CD4-positive, alpha-beta T cell treated with Interleukin-21 for 1 hour (primary cell): ENCODE results near the gene MED9.

Experiments used
- DNase-seq: peaks from one replicate; pipeline ENCODE4 v3.0.0-alpha.2; 2020

Gene MED9

DNA sequence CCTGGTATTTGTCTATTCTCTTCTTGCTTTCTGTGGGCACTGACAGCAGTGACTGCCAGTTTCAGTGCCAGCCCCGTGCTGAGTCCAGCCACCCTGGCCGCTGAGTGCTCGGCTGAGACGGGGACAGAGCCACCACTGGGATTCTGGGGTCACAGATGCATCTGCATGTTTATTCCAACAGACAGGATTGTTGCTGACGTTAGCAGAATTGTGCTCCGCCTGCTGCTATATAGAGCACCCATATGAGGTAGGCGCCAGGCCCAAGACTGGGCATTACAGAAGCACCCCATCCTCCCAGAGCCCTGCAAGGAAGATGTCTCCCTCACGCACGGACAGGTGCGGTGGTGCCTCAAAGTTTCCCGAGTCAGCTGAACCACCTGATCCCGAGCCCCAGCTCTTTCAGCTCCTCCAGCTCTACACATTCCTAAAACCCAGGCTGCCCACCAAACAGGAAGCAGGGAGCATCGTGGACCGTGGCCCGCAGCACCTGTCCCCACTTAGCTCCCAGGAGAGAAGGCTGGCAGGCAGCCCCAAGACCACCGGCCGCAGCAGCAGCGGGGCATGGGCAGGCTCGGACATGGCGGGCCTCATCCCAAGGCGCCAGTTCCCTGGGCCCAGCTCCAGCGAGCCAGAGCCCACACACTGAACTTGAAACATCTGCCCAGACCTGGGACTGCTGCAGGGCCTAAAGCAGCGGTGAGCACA is 64.3 kb downstream of the MED9 start:
- DNase-seq = no peak

DNA sequence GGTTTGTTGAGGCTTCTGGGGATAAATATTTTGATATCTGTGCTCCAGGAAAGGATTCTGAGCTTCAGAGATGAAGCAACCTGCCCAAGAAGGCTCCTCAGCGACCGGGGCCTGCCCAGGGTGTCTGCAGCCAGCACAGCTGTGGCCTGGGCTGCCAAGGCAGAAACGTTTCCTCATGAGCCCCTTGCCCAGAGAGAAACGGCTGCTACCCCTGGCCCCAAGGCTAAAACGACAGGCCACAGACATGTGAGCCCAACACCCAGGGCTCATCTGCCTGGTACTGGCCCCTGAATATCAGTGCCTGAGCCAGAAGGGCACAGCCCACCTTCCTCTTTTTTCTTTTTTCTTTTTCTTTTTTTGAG is 64.8 kb downstream of the MED9 start:
- no peak for DNase-seq
